BLaER1 (cell line): ENCODE results near the gene CRISP3.

ENCODE experiments used
- H3K27ac ChIP-seq: shearing (Covaris generic); formaldehyde crosslinking; 2 replicates; pipeline ENCODE4 v1.8.1; 2022
- H3K27me3 ChIP-seq: shearing (Covaris generic); formaldehyde crosslinking; 2 replicates; pipeline ENCODE4 v1.8.1; 2022
- H3K36me3 ChIP-seq: shearing (Covaris generic); formaldehyde crosslinking; 2 replicates; pipeline ENCODE4 v1.8.1; 2022
- H3K4me1 ChIP-seq: shearing (Covaris generic); formaldehyde crosslinking; 2 replicates; pipeline ENCODE4 v1.8.1; 2022
- H3K4me2 ChIP-seq: shearing (Covaris generic); formaldehyde crosslinking; 2 replicates; pipeline ENCODE4 v1.8.1; 2022
- H3K4me3 ChIP-seq: shearing (Covaris generic); formaldehyde crosslinking; 2 replicates; pipeline ENCODE4 v1.8.1; 2022
- H3K9ac ChIP-seq: shearing (Covaris generic); formaldehyde crosslinking; 2 replicates; pipeline ENCODE4 v1.8.1; 2022
- H3K9me3 ChIP-seq: shearing (Covaris generic); formaldehyde crosslinking; 2 replicates; pipeline ENCODE4 v1.8.1; 2022
- H4K20me1 ChIP-seq: shearing (Covaris generic); formaldehyde crosslinking; 2 replicates; pipeline ENCODE4 v1.8.1; 2022
- Cebpa-rat ChIP-seq: shearing (Covaris generic); IDR thresholded peaks from 2 replicates; pipeline ENCODE4 v1.8.1; 2022

The CRISP3 gene

DNA sequence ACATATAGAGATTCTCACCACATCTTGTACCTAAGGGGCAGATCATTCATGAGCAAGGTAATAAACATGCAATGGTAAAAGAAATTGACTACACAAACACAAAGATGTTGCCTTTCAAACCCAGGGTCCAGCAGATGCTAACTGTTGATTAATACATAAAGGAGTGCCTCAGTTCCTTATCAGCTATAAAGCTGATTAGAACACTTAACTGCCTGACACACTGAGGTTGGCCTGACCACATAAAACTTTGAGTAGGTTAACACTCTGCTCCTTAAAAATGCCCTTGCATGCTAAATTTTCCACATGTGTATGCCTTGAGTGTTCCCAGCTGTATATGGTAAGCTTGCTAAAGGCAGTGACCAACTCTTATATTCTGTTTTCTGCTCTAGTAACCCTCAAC is 45.7 kb downstream of the CRISP3 start:
- Histone ChIP-seq H4K20me1 (no peaks in the 10 kb centered on the region), H3K4me1 (no peaks in the 10 kb centered on the region), H3K9me3 (peaks cover 11% of the 10 kb centered on the region), H3K4me2 (no peak overlapping the region), H3K27me3 (no peaks in the 10 kb centered on the region), H3K9ac (no peak overlapping the region), H3K36me3 (no peaks in the 10 kb centered on the region), H3K4me3 (no peak overlapping the region), H3K27ac (no peak overlapping the region)
- no peak for TF ChIP-seq Cebpa-rat

DNA sequence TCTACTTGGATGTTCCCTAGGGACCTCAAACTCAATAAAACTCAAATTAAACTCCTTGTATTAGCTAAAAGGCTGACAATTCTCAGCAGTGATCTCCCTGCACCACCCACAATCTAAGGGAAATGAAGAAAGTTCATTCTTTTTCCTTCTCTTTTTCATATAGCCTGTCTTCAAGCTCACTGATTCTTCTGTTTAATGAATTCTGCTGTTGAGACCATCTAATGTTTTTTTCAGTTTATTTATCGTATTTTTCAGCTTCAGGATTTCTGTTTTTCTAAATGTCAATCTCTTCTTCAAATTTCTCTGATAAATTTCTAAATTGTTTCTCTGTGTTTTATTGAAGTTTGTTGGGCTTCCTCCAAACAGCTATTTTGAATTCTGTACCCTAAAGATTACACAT is 50.7 kb downstream of the CRISP3 start:
- Histone ChIP-seq H3K4me3 (no peak overlapping the region), H3K36me3 (no peaks in the 10 kb centered on the region), H3K9me3 (peaks cover 19% of the 10 kb centered on the region), H3K4me1 (no peaks in the 10 kb centered on the region), H3K4me2 (no peak overlapping the region), H4K20me1 (no peaks in the 10 kb centered on the region), H3K27me3 (no peaks in the 10 kb centered on the region), H3K9ac (no peak overlapping the region), H3K27ac (no peak overlapping the region)
- TF ChIP-seq Cebpa-rat, result no peak

DNA sequence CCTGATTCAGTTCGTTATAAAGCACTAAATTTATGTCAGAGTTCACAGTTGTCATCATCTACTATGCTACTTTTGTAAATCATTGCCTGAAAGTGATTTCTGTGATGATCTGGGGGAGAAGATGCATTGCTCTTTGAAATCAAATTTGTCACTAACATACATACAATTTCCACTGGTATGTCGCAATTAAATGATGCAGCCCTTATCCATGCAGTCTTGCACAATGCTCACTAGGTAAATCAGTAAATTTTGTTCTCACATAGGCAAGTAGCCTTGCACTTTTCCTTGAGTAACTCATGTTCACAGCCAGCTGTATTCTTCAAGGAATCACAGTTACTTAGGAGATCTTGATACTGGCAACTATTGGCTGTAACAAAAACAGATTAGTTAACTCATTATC is 51.7 kb downstream of the CRISP3 start:
- TF ChIP-seq Cebpa-rat, result no peak
- H3K27me3 ChIP-seq, result no peaks in the 10 kb centered on the region
- no peaks in the 10 kb centered on the region for H3K4me1 ChIP-seq
- H3K9ac ChIP-seq, result no peak overlapping the region
- no peaks in the 10 kb centered on the region for H4K20me1 ChIP-seq
- H3K4me3 ChIP-seq, result no peak overlapping the region
- H3K9me3 ChIP-seq, result peaks cover 19% of the 10 kb centered on the region
- no peak overlapping the region for H3K4me2 ChIP-seq
- no peak overlapping the region for H3K27ac ChIP-seq
- no peaks in the 10 kb centered on the region for H3K36me3 ChIP-seq
